ENCODE data around the gene GULP1.

GRCh38 chr2:188333751-188334524 is 42.3 kb downstream of the GULP1 start:
- TF ChIP-seq EZH2 (IDR thresholded peaks at IDR 0.05; ENCODE audit: borderline replicate concordance, insufficient read depth, low read length, poor library complexity, severe bottlenecking) (no peak), CTCF (IDR thresholded peaks at IDR 0.05; ENCODE audit: poor library complexity, severe bottlenecking) (no peak), RAD21 (conservative IDR thresholded peaks at IDR 0.05) (no peak), POLR2AphosphoS5 (IDR thresholded peaks at IDR 0.05) (no peak), TAF1 (IDR thresholded peaks at IDR 0.05; ENCODE audit: low read depth) (no peak), EP300 (conservative IDR thresholded peaks at IDR 0.05; ENCODE audit: poor library complexity, severe bottlenecking) (no peak)

Data from neural cell (in vitro differentiated cells).